DOHH2 (cell line): Measurements from ENCODE around the gene TST.

ENCODE experiments used
- H3F3A ChIP-seq: fragments of 200-600 bp; sonication (generic), shearing (Covaris generic); 2 replicates; pipeline ENCODE4 v1.6.0; 2016; ENCODE audit warnings: antibody characterized with exemption, mild to moderate bottlenecking; ENCODE audit not compliant: control insufficient read depth, insufficient read depth
- H3K27ac ChIP-seq: fragments of 200-600 bp; sonication (generic); 2 replicates; pipeline ENCODE4 v1.5.1; 2014; ENCODE audit warnings: low read depth, mild to moderate bottlenecking, low read length, moderate library complexity
- H3K27me3 ChIP-seq: fragments of 200-600 bp; sonication (generic); 2 replicates; pipeline ENCODE4 v1.6.1; 2014; ENCODE audit warnings: mild to moderate bottlenecking, low read length, mixed read lengths; ENCODE audit not compliant: control insufficient read depth
- H3K36me3 ChIP-seq: fragments of 200-600 bp; sonication (generic); 2 replicates; pipeline ENCODE4 v1.6.1; 2014; ENCODE audit warnings: mild to moderate bottlenecking, low read length, moderate library complexity, mixed read lengths; ENCODE audit not compliant: control insufficient read depth
- H3K4me1 ChIP-seq: fragments of 200-600 bp; sonication (generic); 2 replicates; pipeline ENCODE4 v1.6.1; 2014; ENCODE audit warnings: mild to moderate bottlenecking, low read length, mixed read lengths; ENCODE audit not compliant: control insufficient read depth
- H3K4me2 ChIP-seq: fragments of 200-600 bp; sonication (generic); 2 replicates; pipeline ENCODE4 v1.6.0; 2014; ENCODE audit warnings: mild to moderate bottlenecking, low read length, moderate library complexity
- H3K4me3 ChIP-seq: fragments of 200-600 bp; sonication (generic); 2 replicates; pipeline ENCODE4 v1.5.1; 2014; ENCODE audit warnings: mild to moderate bottlenecking, low read length, mixed read lengths
- H3K79me2 ChIP-seq: fragments of 200-600 bp; sonication (generic); 2 replicates; pipeline ENCODE4 v1.6.1; 2014; ENCODE audit warnings: mild to moderate bottlenecking, low read length, mixed read lengths; ENCODE audit not compliant: control insufficient read depth
- H3K9me2 ChIP-seq: fragments of 200-600 bp; sonication (generic); replicated peaks from 2 replicates; pipeline ENCODE4 v1.6.1; 2014; ENCODE audit warnings: mild to moderate bottlenecking, low read length, mixed read lengths; ENCODE audit not compliant: control insufficient read depth
- H3K9me3 ChIP-seq: fragments of 200-600 bp; sonication (generic); 2 replicates; pipeline ENCODE4 v1.6.1; 2014; ENCODE audit warnings: antibody characterized with exemption, low read length, mixed read lengths; ENCODE audit not compliant: control insufficient read depth, insufficient read depth
- H4K20me1 ChIP-seq: fragments of 200-600 bp; sonication (generic); 2 replicates; pipeline ENCODE4 v1.6.0; 2014; ENCODE audit warnings: low read depth, mild to moderate bottlenecking, antibody characterized with exemption, low read length, moderate library complexity; ENCODE audit not compliant: control insufficient read depth, insufficient read depth
- CTCF ChIP-seq: fragments of 200-600 bp; sonication (generic); IDR thresholded peaks from one replicate; pipeline ENCODE4 v1.5.1; 2014; ENCODE audit warnings: antibody characterized with exemption, mild to moderate bottlenecking, low read depth, low read length; ENCODE audit not compliant: poor library complexity, severe bottlenecking
- EZH2phosphoT487 ChIP-seq: fragments of 200-600 bp; sonication (generic); IDR thresholded peaks from 2 replicates; pipeline ENCODE4 v1.6.1; 2017; ENCODE audit warnings: borderline replicate concordance, mild to moderate bottlenecking, antibody characterized with exemption, low read length, moderate library complexity, mixed read lengths

TST gene

GRCh38 chr22:37020192-37020479 is 889 bp upstream of the TST start:
- Histone ChIP-seq H3K27ac (peak overlapping the region; percentile 32), H3K4me2 (peak overlapping the region; percentile 87), H3K9me2 (no peaks in the 10 kb centered on the region), H3K4me3 (peak overlapping the region; percentile 94), H3K79me2 (peaks cover 18% of the 10 kb centered on the region), H3F3A (no peaks in the 10 kb centered on the region), H4K20me1 (no peaks in the 10 kb centered on the region), H3K9me3 (no peaks in the 10 kb centered on the region), H3K27me3 (no peaks in the 10 kb centered on the region), H3K36me3 (peaks cover 10% of the 10 kb centered on the region), H3K4me1 (peaks cover 17% of the 10 kb centered on the region)
- TF ChIP-seq EZH2phosphoT487 (no peak), CTCF (no peak)

- H3K27me3 ChIP-seq: no peaks in the 10 kb centered on the region
- no peaks in the 10 kb centered on the region for H3F3A ChIP-seq
- H3K27ac ChIP-seq: no peak overlapping the region
- no peaks in the 10 kb centered on the region for H3K9me3 ChIP-seq
- H3K4me2 ChIP-seq: peak overlapping the region; percentile 87
- H4K20me1 ChIP-seq: no peaks in the 10 kb centered on the region
- no peaks in the 10 kb centered on the region for H3K9me2 ChIP-seq
- peak overlapping the region; percentile 83 for H3K4me3 ChIP-seq
- H3K36me3 ChIP-seq: 0 out of 2 replicates have a peak, but pooled peaks cover 3% of the 10 kb centered on the region
- H3K79me2 ChIP-seq: peaks cover 18% of the 10 kb centered on the region
- H3K4me1 ChIP-seq: peaks cover 17% of the 10 kb centered on the region
- TF ChIP-seq CTCF: no peak
- no peak for TF ChIP-seq EZH2phosphoT487
Measured at GRCh38 chr22:37018815-37019308, 385 bp downstream of the TST start.

GRCh38 chr22:37018086-37018814 is 997 bp downstream of the TST start:
- TF ChIP-seq CTCF: no peak
- no peak for TF ChIP-seq EZH2phosphoT487
- Histone ChIP-seq H3K36me3 (0 out of 2 replicates have a peak, but pooled peaks cover 3% of the 10 kb centered on the region), H3K27ac (no peak overlapping the region), H3K79me2 (peaks cover 18% of the 10 kb centered on the region), H3K9me2 (no peaks in the 10 kb centered on the region), H3K27me3 (no peaks in the 10 kb centered on the region), H3F3A (no peaks in the 10 kb centered on the region), H3K4me2 (peak overlapping the region; percentile 87), H3K4me1 (peaks cover 17% of the 10 kb centered on the region), H3K4me3 (peak overlapping the region; percentile 83), H3K9me3 (no peaks in the 10 kb centered on the region), H4K20me1 (no peaks in the 10 kb centered on the region)
